Measurements from ENCODE around the gene RRAGD. TPM values are rescaled to one million over a fixed set of nuclear protein-coding genes. Genes with fewer than 3 reads are reported as not detected.

Gene RRAGD
- total RNA-seq, 2 donors from 2014 or later: 0.95 to 2.0 TPM

GRCh38 chr6:89351671-89352277 is 60.3 kb downstream of the RRAGD start:
- peaks cover 5% of the 10 kb centered on the region for H3K36me3 Mint-ChIP-seq (ENCODE audit: low read depth)
- no peak for DNase-seq
- H3K27ac Mint-ChIP-seq: peak overlapping the region; percentile 54
- Histone ChIP-seq H3K27ac (ENCODE audit: low read depth, low read length) (peak overlapping the region; percentile 29), H3K4me3 (ENCODE audit: low read length) (peak overlapping the region; percentile 96), H3K9me3 (ENCODE audit: control insufficient read depth, low read length) (no peaks in the 10 kb centered on the region), H3K9ac (ENCODE audit: extremely low read depth, low read length, poor library complexity, severe bottlenecking) (peak overlapping the region; percentile 88), H3K36me3 (ENCODE audit: control insufficient read depth, insufficient read depth, low read length) (no peaks in the 10 kb centered on the region), H3K4me1 (ENCODE audit: control insufficient read depth, insufficient read depth, low read length) (peaks cover 3% of the 10 kb centered on the region), H3K27me3 (ENCODE audit: control insufficient read depth, insufficient read depth, low read length, poor library complexity, severe bottlenecking) (peaks cover 3% of the 10 kb centered on the region)
- H3K9me3 Mint-ChIP-seq: no peaks in the 10 kb centered on the region
- peak overlapping the region; percentile 71 for H3K4me3 Mint-ChIP-seq
- 6 to 16% methylated on average over 9 to 12 of the region's 12 CpGs for WGBS, 2 experiments (ENCODE audit: insufficient coverage in 1 of 2, insufficient read length in 1 of 2)
- no peak for TF ChIP-seq CTCF (conservative IDR thresholded peaks at IDR 0.05)
- H3K27me3 Mint-ChIP-seq (ENCODE audit: insufficient read depth): peaks cover 7% of the 10 kb centered on the region
- peaks cover 41% of the 10 kb centered on the region for H3K4me1 Mint-ChIP-seq

- H3K9me3 ChIP-seq (ENCODE audit: control insufficient read depth, low read length): no peaks in the 10 kb centered on the region
- Mint-ChIP-seq H3K4me3 (peak overlapping the region; percentile 71), H3K36me3 (ENCODE audit: low read depth) (peaks cover 5% of the 10 kb centered on the region), H3K27me3 (ENCODE audit: insufficient read depth) (peaks cover 4% of the 10 kb centered on the region), H3K27ac (no peak overlapping the region), H3K4me1 (peaks cover 48% of the 10 kb centered on the region), H3K9me3 (no peaks in the 10 kb centered on the region)
- no peak overlapping the region for H3K9ac ChIP-seq (ENCODE audit: extremely low read depth, low read length, poor library complexity, severe bottlenecking)
- peak overlapping the region; percentile 61 for H3K4me3 ChIP-seq (ENCODE audit: low read length)
- no peaks in the 10 kb centered on the region for H3K27me3 ChIP-seq (ENCODE audit: control insufficient read depth, insufficient read depth, low read length, poor library complexity, severe bottlenecking)
- H3K4me1 ChIP-seq (ENCODE audit: control insufficient read depth, insufficient read depth, low read length): peaks cover 3% of the 10 kb centered on the region
- no peak overlapping the region for H3K27ac ChIP-seq (ENCODE audit: low read depth, low read length)
- no peaks in the 10 kb centered on the region for H3K36me3 ChIP-seq (ENCODE audit: control insufficient read depth, insufficient read depth, low read length)
- no peak for DNase-seq
- 89 to 93% methylated on average over 3 of the region's 4 CpGs for WGBS, 2 experiments (ENCODE audit: insufficient coverage in 1 of 2, insufficient read length in 1 of 2)
- no peak for TF ChIP-seq CTCF (conservative IDR thresholded peaks at IDR 0.05)
These were observed 61.6 kb downstream of the RRAGD start for GRCh38 chr6:89350281-89350966.

- Mint-ChIP-seq H3K27me3 (ENCODE audit: insufficient read depth) (no peaks in the 10 kb centered on the region), H3K36me3 (ENCODE audit: low read depth) (peaks cover 5% of the 10 kb centered on the region), H3K4me3 (no peak overlapping the region), H3K27ac (no peak overlapping the region), H3K9me3 (no peaks in the 10 kb centered on the region), H3K4me1 (peaks cover 46% of the 10 kb centered on the region)
- Histone ChIP-seq H3K36me3 (ENCODE audit: control insufficient read depth, insufficient read depth, low read length) (no peaks in the 10 kb centered on the region), H3K4me1 (ENCODE audit: control insufficient read depth, insufficient read depth, low read length) (no peaks in the 10 kb centered on the region), H3K27ac (ENCODE audit: low read depth, low read length) (no peak overlapping the region), H3K4me3 (ENCODE audit: low read length) (no peak overlapping the region), H3K27me3 (ENCODE audit: control insufficient read depth, insufficient read depth, low read length, poor library complexity, severe bottlenecking) (no peaks in the 10 kb centered on the region), H3K9me3 (ENCODE audit: control insufficient read depth, low read length) (no peaks in the 10 kb centered on the region), H3K9ac (ENCODE audit: extremely low read depth, low read length, poor library complexity, severe bottlenecking) (no peak overlapping the region)
- WGBS, 2 experiments (ENCODE audit: insufficient coverage in 1 of 2, insufficient read length in 1 of 2): 100% methylated on average over 1 of the region's 1 CpG; no CpG with 5 or more reads in 1 of the 2 experiments
- no peak for DNase-seq
- no peak for TF ChIP-seq CTCF (conservative IDR thresholded peaks at IDR 0.05)
These were observed 63.7 kb downstream of the RRAGD start for GRCh38 chr6:89348372-89348771.
